Measurements from ENCODE around the gene FAM107B.

FAM107B gene

GRCh38 chr10:14775656-14776055 lies 959 bp upstream of the FAM107B start:
- DNase-seq: no peak

GRCh38 chr10:14774214-14774580 lies 500 bp downstream of the FAM107B start:
- no peak for DNase-seq

GRCh38 chr10:14773551-14774213 lies 1.0 kb downstream of the FAM107B start:
- DNase-seq: no peak

- no peak for DNase-seq
Observed at GRCh38 chr10:14772399-14772798, 2.3 kb downstream of the FAM107B start.

- DNase-seq: no peak
Observed at GRCh38 chr10:14770927-14771326, 3.8 kb downstream of the FAM107B start.

- no peak for DNase-seq
Observed at GRCh38 chr10:14761372-14761771, 13.3 kb downstream of the FAM107B start.

- DNase-seq: no peak
Observed at GRCh38 chr10:14758994-14759664, 15.6 kb downstream of the FAM107B start.

GRCh38 chr10:14758451-14758850 lies 16.2 kb downstream of the FAM107B start:
- no peak for DNase-seq

GRCh38 chr10:14757986-14758385 lies 16.7 kb downstream of the FAM107B start:
- no peak for DNase-seq

GRCh38 chr10:14757394-14757793 lies 17.3 kb downstream of the FAM107B start:
- DNase-seq: no peak

- no peak for DNase-seq
Observed at GRCh38 chr10:14753441-14753840, 21.3 kb downstream of the FAM107B start.

GRCh38 chr10:14751921-14752320 lies 22.8 kb downstream of the FAM107B start:
- DNase-seq: no peak

- DNase-seq: no peak
Observed at GRCh38 chr10:14751014-14751896, 23.4 kb downstream of the FAM107B start.

- no peak for DNase-seq
Observed at GRCh38 chr10:14749070-14749809, 25.5 kb downstream of the FAM107B start.

- no peak for DNase-seq
Observed at GRCh38 chr10:14748441-14748840, 26.3 kb downstream of the FAM107B start.

GRCh38 chr10:14742815-14743214 lies 31.9 kb downstream of the FAM107B start:
- no peak for DNase-seq

GRCh38 chr10:14742382-14742781 lies 32.3 kb downstream of the FAM107B start:
- DNase-seq: no peak

- DNase-seq: no peak
Observed at GRCh38 chr10:14740684-14741247, 33.9 kb downstream of the FAM107B start.

- DNase-seq: no peak
Observed at GRCh38 chr10:14737808-14738545, 36.7 kb downstream of the FAM107B start.

GRCh38 chr10:14736600-14737081 lies 38.1 kb downstream of the FAM107B start:
- no peak for DNase-seq

- no peak for DNase-seq
Observed at GRCh38 chr10:14736043-14736442, 38.7 kb downstream of the FAM107B start.
